HepG2 (cell line): ENCODE results near the gene TMEM225B. TPM values are rescaled to one million over a fixed set of nuclear protein-coding genes. Genes with fewer than 3 reads are reported as not detected.

ENCODE experiments used
- CREB1 ChIP-seq, 2 experiments: fragments of 450-650 bp in 1 of 2; IDR thresholded peaks; 2 replicates each; pipeline ENCODE4 v1.6.1; 2016 to 2017; ENCODE audit warnings: control low read depth in 1 of 2, mild to moderate bottlenecking in 1 of 2, missing compliant biosample characterization in 1 of 2, missing genetic modification characterization in 1 of 2
- FIP1L1 ChIP-seq: fragments of 200-400 bp; formaldehyde crosslinking; IDR thresholded peaks from 2 replicates; pipeline ENCODE4 v1.6.1; 2018; ENCODE audit warnings: low read depth, mild to moderate bottlenecking, low read length, moderate library complexity, borderline replicate concordance; ENCODE audit not compliant: insufficient read depth
- MIXL1 ChIP-seq: IDR thresholded peaks from 2 replicates; pipeline ENCODE4 v1.6.1; 2016
- PLSCR1 ChIP-seq: sonication (generic); formaldehyde crosslinking; IDR thresholded peaks from 2 replicates; pipeline ENCODE4 v1.5.0; 2020; ENCODE audit warnings: missing genetic modification reagents, mild to moderate bottlenecking, borderline replicate concordance
- REPIN1 ChIP-seq: sonication (generic); formaldehyde crosslinking; IDR thresholded peaks from 2 replicates; pipeline ENCODE4 v1.8.0; 2022; ENCODE audit warnings: missing genetic modification reagents, low read depth, mild to moderate bottlenecking, borderline replicate concordance
- REXO4 ChIP-seq: sonication (generic); formaldehyde crosslinking; IDR thresholded peaks from 2 replicates; pipeline ENCODE4 v1.8.0; 2022; ENCODE audit warnings: missing genetic modification reagents, mild to moderate bottlenecking, borderline replicate concordance
- SALL2 ChIP-seq: sonication (generic); formaldehyde crosslinking; IDR thresholded peaks from 2 replicates; pipeline ENCODE4 v1.8.1; 2023; ENCODE audit warnings: mild to moderate bottlenecking, missing genetic modification reagents, inconsistent platforms
- ZIK1 ChIP-seq: sonication (generic); formaldehyde crosslinking; IDR thresholded peaks from 2 replicates; pipeline ENCODE4 v1.5.0; 2020; ENCODE audit warnings: mild to moderate bottlenecking, low read depth, missing genetic modification reagents, borderline replicate concordance
- ZNF878 ChIP-seq: sonication (generic); formaldehyde crosslinking; IDR thresholded peaks from 2 replicates; pipeline ENCODE4 v1.8.1; 2023; ENCODE audit warnings: mild to moderate bottlenecking, missing genetic modification reagents, moderate library complexity
- polyA plus RNA-seq, 8 experiments: library from polyadenylated mRNA; depleted of rRNA in 3 of 8; stranded (reverse) in 7 of 8; unstranded in 1 of 8; fragments of >200 nt; fragmentation: Illumina TruSeq in 4 of 8; extraction: Trizol in 4 of 8; gene quantifications; 2 replicates each; pipeline versions ENCODE4 v1.2.1 to v1.2.3, GENCODE V29; 2011 to 2016; ENCODE audit warnings: low read depth in 4 of 8, missing spikeins in 1 of 8, mixed read lengths in 1 of 8; ENCODE audit not compliant: insufficient read depth in 1 of 8
- total RNA-seq, 5 experiments: library from RNA; depleted of rRNA; stranded (reverse); fragments of >200 nt; fragmentation: Illumina TruSeq; extraction: Trizol; gene quantifications; 2 replicates each; pipeline ENCODE4 v1.2.3, GENCODE V29; 2016; ENCODE audit warnings: low read depth in 1 of 5
- TF ChIP-seq, protein P1 (sequence below): sonication (generic); formaldehyde crosslinking; IDR thresholded peaks from 2 replicates; pipeline ENCODE4 v1.8.1; 2023; ENCODE audit warnings: mild to moderate bottlenecking, missing genetic modification reagents
- TF ChIP-seq, protein P2 (sequence below): sonication (generic); formaldehyde crosslinking; IDR thresholded peaks from 2 replicates; pipeline ENCODE4 v1.5.0; 2020; ENCODE audit warnings: mild to moderate bottlenecking, missing genetic modification reagents, borderline replicate concordance
- TF ChIP-seq, protein P3 (sequence below): sonication (generic); formaldehyde crosslinking; IDR thresholded peaks from 2 replicates; pipeline ENCODE4 v1.4.0; 2020; ENCODE audit warnings: missing genetic modification reagents, mild to moderate bottlenecking, borderline replicate concordance

The TMEM225B gene
- total and polyA plus RNA-seq, 2 of the 13 experiments (the other 11 are each of a cell fraction or from before 2014, with no cell fraction given) = 0.78 to 0.95 TPM

GRCh38 chr7:99616359-99617191 lies 18.5 kb downstream of the TMEM225B start, which contains the start of gene ZSCAN25 (continued):
- TF ChIP-seq SALL2 (CRISPR knock-in tag) (peak; percentile 92), ZNF878 (CRISPR knock-in tag) (no peak), REPIN1 (CRISPR knock-in tag) (peak; percentile 97), CREB1 (IDR thresholded peaks at IDR 0.05) (peak; percentile 74), CREB1 (CRISPR knock-in tag; IDR thresholded peaks at IDR 0.05) (peak; percentile 92), PLSCR1 (CRISPR knock-in tag) (no peak), FIP1L1 (no peak), REXO4 (CRISPR knock-in tag) (0 out of 2 replicates have a peak, but pooled peaks have one; percentile 33), ZIK1 (peak; percentile 76), MIXL1 (CRISPR knock-in tag) (0 out of 2 replicates have a peak, but pooled peaks have one; percentile 11)
- TF ChIP-seq, protein P1, sequence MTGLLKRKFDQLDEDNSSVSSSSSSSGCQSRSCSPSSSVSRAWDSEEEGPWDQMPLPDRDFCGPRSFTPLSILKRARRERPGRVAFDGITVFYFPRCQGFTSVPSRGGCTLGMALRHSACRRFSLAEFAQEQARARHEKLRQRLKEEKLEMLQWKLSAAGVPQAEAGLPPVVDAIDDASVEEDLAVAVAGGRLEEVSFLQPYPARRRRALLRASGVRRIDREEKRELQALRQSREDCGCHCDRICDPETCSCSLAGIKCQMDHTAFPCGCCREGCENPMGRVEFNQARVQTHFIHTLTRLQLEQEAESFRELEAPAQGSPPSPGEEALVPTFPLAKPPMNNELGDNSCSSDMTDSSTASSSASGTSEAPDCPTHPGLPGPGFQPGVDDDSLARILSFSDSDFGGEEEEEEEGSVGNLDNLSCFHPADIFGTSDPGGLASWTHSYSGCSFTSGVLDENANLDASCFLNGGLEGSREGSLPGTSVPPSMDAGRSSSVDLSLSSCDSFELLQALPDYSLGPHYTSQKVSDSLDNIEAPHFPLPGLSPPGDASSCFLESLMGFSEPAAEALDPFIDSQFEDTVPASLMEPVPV (CRISPR knock-in tag) = peak; percentile 73; the same call in 1 of the 2 replicates
- TF ChIP-seq, protein P2, sequence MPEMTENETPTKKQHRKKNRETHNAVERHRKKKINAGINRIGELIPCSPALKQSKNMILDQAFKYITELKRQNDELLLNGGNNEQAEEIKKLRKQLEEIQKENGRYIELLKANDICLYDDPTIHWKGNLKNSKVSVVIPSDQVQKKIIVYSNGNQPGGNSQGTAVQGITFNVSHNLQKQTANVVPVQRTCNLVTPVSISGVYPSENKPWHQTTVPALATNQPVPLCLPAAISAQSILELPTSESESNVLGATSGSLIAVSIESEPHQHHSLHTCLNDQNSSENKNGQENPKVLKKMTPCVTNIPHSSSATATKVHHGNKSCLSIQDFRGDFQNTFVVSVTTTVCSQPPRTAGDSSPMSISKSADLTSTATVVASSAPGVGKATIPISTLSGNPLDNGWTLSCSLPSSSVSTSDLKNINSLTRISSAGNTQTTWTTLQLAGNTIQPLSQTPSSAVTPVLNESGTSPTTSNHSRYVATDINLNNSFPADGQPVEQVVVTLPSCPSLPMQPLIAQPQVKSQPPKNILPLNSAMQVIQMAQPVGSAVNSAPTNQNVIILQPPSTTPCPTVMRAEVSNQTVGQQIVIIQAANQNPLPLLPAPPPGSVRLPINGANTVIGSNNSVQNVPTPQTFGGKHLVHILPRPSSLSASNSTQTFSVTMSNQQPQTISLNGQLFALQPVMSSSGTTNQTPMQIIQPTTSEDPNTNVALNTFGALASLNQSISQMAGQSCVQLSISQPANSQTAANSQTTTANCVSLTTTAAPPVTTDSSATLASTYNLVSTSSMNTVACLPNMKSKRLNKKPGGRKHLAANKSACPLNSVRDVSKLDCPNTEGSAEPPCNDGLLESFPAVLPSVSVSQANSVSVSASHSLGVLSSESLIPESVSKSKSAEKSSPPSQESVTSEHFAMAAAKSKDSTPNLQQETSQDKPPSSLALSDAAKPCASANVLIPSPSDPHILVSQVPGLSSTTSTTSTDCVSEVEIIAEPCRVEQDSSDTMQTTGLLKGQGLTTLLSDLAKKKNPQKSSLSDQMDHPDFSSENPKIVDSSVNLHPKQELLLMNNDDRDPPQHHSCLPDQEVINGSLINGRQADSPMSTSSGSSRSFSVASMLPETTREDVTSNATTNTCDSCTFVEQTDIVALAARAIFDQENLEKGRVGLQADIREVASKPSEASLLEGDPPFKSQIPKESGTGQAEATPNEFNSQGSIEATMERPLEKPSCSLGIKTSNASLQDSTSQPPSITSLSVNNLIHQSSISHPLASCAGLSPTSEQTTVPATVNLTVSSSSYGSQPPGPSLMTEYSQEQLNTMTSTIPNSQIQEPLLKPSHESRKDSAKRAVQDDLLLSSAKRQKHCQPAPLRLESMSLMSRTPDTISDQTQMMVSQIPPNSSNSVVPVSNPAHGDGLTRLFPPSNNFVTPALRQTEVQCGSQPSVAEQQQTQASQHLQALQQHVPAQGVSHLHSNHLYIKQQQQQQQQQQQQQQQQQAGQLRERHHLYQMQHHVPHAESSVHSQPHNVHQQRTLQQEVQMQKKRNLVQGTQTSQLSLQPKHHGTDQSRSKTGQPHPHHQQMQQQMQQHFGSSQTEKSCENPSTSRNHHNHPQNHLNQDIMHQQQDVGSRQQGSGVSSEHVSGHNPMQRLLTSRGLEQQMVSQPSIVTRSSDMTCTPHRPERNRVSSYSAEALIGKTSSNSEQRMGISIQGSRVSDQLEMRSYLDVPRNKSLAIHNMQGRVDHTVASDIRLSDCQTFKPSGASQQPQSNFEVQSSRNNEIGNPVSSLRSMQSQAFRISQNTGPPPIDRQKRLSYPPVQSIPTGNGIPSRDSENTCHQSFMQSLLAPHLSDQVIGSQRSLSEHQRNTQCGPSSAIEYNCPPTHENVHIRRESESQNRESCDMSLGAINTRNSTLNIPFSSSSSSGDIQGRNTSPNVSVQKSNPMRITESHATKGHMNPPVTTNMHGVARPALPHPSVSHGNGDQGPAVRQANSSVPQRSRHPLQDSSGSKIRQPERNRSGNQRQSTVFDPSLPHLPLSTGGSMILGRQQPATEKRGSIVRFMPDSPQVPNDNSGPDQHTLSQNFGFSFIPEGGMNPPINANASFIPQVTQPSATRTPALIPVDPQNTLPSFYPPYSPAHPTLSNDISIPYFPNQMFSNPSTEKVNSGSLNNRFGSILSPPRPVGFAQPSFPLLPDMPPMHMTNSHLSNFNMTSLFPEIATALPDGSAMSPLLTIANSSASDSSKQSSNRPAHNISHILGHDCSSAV (CRISPR knock-in tag) = 0 out of 2 replicates have a peak, but pooled peaks have one; percentile 70
- TF ChIP-seq, protein P3, sequence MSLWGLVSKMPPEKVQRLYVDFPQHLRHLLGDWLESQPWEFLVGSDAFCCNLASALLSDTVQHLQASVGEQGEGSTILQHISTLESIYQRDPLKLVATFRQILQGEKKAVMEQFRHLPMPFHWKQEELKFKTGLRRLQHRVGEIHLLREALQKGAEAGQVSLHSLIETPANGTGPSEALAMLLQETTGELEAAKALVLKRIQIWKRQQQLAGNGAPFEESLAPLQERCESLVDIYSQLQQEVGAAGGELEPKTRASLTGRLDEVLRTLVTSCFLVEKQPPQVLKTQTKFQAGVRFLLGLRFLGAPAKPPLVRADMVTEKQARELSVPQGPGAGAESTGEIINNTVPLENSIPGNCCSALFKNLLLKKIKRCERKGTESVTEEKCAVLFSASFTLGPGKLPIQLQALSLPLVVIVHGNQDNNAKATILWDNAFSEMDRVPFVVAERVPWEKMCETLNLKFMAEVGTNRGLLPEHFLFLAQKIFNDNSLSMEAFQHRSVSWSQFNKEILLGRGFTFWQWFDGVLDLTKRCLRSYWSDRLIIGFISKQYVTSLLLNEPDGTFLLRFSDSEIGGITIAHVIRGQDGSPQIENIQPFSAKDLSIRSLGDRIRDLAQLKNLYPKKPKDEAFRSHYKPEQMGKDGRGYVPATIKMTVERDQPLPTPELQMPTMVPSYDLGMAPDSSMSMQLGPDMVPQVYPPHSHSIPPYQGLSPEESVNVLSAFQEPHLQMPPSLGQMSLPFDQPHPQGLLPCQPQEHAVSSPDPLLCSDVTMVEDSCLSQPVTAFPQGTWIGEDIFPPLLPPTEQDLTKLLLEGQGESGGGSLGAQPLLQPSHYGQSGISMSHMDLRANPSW (CRISPR knock-in tag) = peak; percentile 33; the same call in 1 of the 2 replicates
